ENCODE data around the gene ACOXL.
"Not testable (repeated sequence)": the region's sequence is repeated elsewhere in the genome, so short reads cannot be mapped to it uniquely, and the experiment has no call there.

Gene ACOXL

GRCh38 chr2:111022633-111023032, 290.3 kb downstream of the ACOXL start:
- DNase-seq = no peak

- no peak for DNase-seq
Measured at GRCh38 chr2:111024496-111024895, 292.1 kb downstream of the ACOXL start.

DNA sequence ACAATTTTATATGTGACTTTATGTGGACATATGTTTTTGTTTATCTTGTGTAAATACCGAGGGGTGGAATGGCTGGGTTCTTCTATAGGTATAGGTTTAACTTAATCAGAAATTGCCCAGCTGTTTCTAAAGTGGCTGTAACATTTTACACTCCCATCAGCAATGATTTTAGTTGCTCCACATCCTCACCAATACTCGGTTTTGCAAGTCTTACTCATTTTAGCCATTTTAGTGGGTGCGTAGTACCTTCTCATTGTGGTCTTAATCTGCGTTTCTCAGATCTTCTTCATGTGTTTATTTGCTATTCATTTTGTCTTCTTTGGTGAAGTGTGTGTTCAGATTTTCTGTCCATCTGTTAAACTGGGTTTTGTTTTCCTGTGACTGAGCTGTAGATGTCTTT, 292.9 kb downstream of the ACOXL start:
- DNase-seq = no peak

DNA sequence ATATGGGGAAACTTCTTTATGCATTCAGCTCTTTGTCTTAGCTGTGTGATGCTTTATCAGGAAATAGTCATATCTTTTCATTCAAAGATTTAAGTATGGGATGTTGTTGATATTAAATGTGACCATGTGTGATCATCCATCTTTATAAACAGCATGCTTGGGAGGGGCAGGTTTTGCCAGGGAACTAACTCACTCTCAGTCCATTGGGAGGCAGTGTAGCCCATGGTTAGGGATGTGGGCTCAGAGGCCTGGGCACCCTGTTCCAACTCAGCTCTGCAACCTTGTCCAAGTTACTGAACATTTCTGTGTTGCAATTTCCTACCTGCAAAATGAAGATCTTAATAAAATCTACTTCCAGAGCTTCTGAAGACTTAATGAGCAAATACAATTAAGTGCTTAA, 296.3 kb downstream of the ACOXL start:
- DNase-seq = no peak

GRCh38 chr2:111029181-111029927, 297.0 kb downstream of the ACOXL start:
- DNase-seq = no peak

GRCh38 chr2:111030260-111030891, 298.0 kb downstream of the ACOXL start:
- no peak for DNase-seq

DNA sequence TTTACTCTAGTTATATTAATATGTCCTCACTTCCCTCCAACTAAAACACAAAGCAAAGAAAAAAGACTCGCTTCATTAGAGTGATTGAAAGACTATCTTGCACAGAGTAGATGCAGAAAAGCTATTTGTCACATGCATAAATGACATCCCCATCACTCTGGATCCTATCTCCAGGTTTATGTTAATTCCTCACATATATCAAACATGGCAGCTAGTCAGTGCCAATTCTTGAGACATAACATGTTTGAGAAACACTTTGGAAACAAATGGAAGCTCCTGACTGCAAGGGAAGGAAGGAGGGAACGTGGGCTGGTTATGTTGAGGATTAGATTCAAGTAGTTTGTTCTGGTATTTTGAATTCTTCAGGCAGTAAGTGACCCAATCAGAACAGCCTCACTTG, 298.6 kb downstream of the ACOXL start:
- DNase-seq = no peak

- DNase-seq = no peak
Measured at GRCh38 chr2:111031546-111032478, 299.4 kb downstream of the ACOXL start.

DNA sequence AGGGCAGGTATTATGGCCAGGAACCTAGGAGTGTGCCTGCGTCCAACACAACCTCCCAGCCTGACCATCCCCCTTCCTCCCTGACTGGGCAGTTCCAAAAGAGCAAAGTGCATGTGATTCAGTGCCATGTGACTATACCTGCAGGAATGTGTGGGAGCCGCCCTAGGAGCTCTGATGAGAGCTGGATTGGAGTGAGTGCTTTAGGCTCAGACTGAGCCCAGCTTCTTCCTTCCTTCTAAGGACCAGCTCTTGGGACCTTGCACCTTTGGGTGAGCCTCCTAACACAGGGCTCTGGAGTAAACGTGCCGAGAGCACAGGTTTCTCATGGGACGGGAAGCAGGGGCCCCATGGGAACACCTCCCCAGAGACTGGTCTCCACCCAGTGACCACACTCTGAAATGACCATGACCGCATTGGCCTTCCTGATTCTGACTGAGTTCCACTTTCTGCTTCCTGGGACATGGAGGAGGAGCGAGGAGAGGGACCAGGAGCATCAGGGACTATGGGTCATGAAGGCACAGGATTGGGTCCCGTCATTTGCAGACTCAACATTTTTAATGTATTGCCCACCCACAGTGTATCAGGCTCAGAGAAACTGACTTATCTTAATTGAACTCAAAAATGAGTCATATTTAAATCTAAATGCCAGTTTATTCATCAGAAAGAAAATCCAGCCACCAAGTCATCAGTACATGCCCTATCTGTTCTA, 300.5 kb downstream of the ACOXL start:
- DNase-seq = no peak

- no peak for DNase-seq
Measured at GRCh38 chr2:111034146-111034545, 301.8 kb downstream of the ACOXL start.

GRCh38 chr2:111034606-111035005, 302.2 kb downstream of the ACOXL start:
- no peak for DNase-seq

- no peak for DNase-seq
Measured at GRCh38 chr2:111035830-111036441, 303.6 kb downstream of the ACOXL start.

- no peak for DNase-seq
Measured at GRCh38 chr2:111037128-111037527, 304.8 kb downstream of the ACOXL start.

- no peak for DNase-seq
Measured at GRCh38 chr2:111039628-111040383, 307.4 kb downstream of the ACOXL start.

- no peak for DNase-seq
Measured at GRCh38 chr2:111041398-111042202, 309.2 kb downstream of the ACOXL start.

GRCh38 chr2:111042261-111042660, 309.9 kb downstream of the ACOXL start:
- no peak for DNase-seq

- DNase-seq = no peak
Measured at GRCh38 chr2:111042772-111043771, 310.7 kb downstream of the ACOXL start.

GRCh38 chr2:111044066-111044465, 311.7 kb downstream of the ACOXL start:
- DNase-seq = no peak

GRCh38 chr2:111045236-111045635, 312.9 kb downstream of the ACOXL start:
- DNase-seq = not testable (repeated sequence)
